Omental fat pad (tissue), 4 donors: Measurements from ENCODE around the gene ALDH16A1. TPM values are rescaled to one million over a fixed set of nuclear protein-coding genes. Genes with fewer than 3 reads are reported as not detected.

Source experiments
- ATAC-seq: fragments of 150-250 bp; one replicate; pipeline ENCODE4 v1.9.1; 2016; ENCODE audit warnings: mild to moderate bottlenecking, moderate library complexity; ENCODE audit not compliant: low FRiP score
- DNase-seq: peaks from one replicate; pipeline ENCODE4 v3.0.0-alpha.2; 2019; ENCODE audit warnings: low spot score
- CTCF ChIP-seq, 3 donors: fragments of 450-650 bp; IDR thresholded peaks; one replicate each; pipeline ENCODE4 v1.5.1; 2016 to 2017; ENCODE audit warnings: antibody characterized with exemption in 3 of 3, mild to moderate bottlenecking in 3 of 3, moderate library complexity in 2 of 3
- total RNA-seq, 4 donors: library from RNA; depleted of rRNA; stranded (reverse); fragments of >200 nt; gene quantifications; one replicate each; pipeline ENCODE4 v1.1.0, GENCODE V29; 2016

ALDH16A1 gene
- 10 to 100 TPM; 20.3 to 48.1 (median 34.6) TPM for total RNA-seq

GRCh38 chr19:49453013-49453756 is at the start of gene ALDH16A1:
Gene ALDH16A1, plus strand, starts transcription at chr19:49453225. Its CDS starts 107 bp downstream, at chr19:49453332.
- no peak for TF ChIP-seq CTCF (IDR thresholded peaks at IDR 0.05)
- DNase-seq: peak; percentile 88
- peak; percentile 94 for ATAC-seq

- TF ChIP-seq CTCF (IDR thresholded peaks at IDR 0.05): no peak
- no peak for DNase-seq
- ATAC-seq: no peak
Observed at GRCh38 chr19:49403404-49404187, 49.4 kb upstream of the ALDH16A1 start.

GRCh38 chr19:49407079-49407478 is 45.9 kb upstream of the ALDH16A1 start:
- DNase-seq: no peak
- ATAC-seq: no peak
- TF ChIP-seq CTCF (IDR thresholded peaks at IDR 0.05): no peak

GRCh38 chr19:49407482-49408015 is 45.5 kb upstream of the ALDH16A1 start:
- ATAC-seq (no peak), DNase-seq (no peak)
- no peak for TF ChIP-seq CTCF (IDR thresholded peaks at IDR 0.05)

- no peak for DNase-seq
- ATAC-seq: no peak
- no peak for TF ChIP-seq CTCF (IDR thresholded peaks at IDR 0.05)
Observed at GRCh38 chr19:49408816-49409440, 44.1 kb upstream of the ALDH16A1 start.

GRCh38 chr19:49409441-49410029 is 43.5 kb upstream of the ALDH16A1 start:
- TF ChIP-seq CTCF (IDR thresholded peaks at IDR 0.05): no peak
- no peak for ATAC-seq

More at GRCh38 chr19:49409441-49410029, 43.5 kb upstream of the ALDH16A1 start:
- DNase-seq: no peak
